HG02870 (cell line): Measurements from ENCODE around the gene VNN1.
A peak's percentile ranks its signal among the peaks of the same experiment; 100 is the strongest.
"Not testable (repeated sequence)": the region's sequence is repeated elsewhere in the genome, so short reads cannot be mapped to it uniquely, and the experiment has no call there.

Experiments used
- ATAC-seq: cut with Tn5 transposase; IDR thresholded peaks from one replicate; pipeline ENCODE4 v1.9.1; 2021; ENCODE audit warnings: mild to moderate bottlenecking, moderate library complexity; ENCODE audit not compliant: unreplicated experiment

The VNN1 gene

GRCh38 chr6:132675002-132675401, 38.9 kb downstream of the VNN1 start:
- ATAC-seq, result no peak

GRCh38 chr6:132673376-132674094, 40.3 kb downstream of the VNN1 start:
- ATAC-seq, result no peak

- ATAC-seq, result no peak
These were observed 42.6 kb downstream of the VNN1 start for GRCh38 chr6:132671295-132671694.

- ATAC-seq, result no peak
These were observed 44.1 kb downstream of the VNN1 start for GRCh38 chr6:132669690-132670291.

GRCh38 chr6:132666118-132666517, 47.7 kb downstream of the VNN1 start:
- no peak for ATAC-seq

GRCh38 chr6:132664309-132665034, 49.4 kb downstream of the VNN1 start:
- no peak for ATAC-seq

- ATAC-seq, result no peak
These were observed 50.2 kb downstream of the VNN1 start for GRCh38 chr6:132663661-132664060.

GRCh38 chr6:132661906-132662305, 51.9 kb downstream of the VNN1 start:
- ATAC-seq, result no peak

- no peak for ATAC-seq
These were observed 54.8 kb downstream of the VNN1 start, which contains the start of gene TAAR1 for GRCh38 chr6:132659082-132659481. Gene TAAR1 (minus strand): TSS chr6:132659182. CDS start chr6:132646003, 13,179 bp downstream.

GRCh38 chr6:132651062-132651461, 62.8 kb downstream of the VNN1 start:
- ATAC-seq, result peak; percentile 68

GRCh38 chr6:132650429-132650828, 63.4 kb downstream of the VNN1 start:
- no peak for ATAC-seq

- ATAC-seq, result no peak
These were observed 65.0 kb downstream of the VNN1 start for GRCh38 chr6:132648828-132649227.

GRCh38 chr6:132648356-132648755, 65.5 kb downstream of the VNN1 start:
- peak; percentile 89 for ATAC-seq

GRCh38 chr6:132643547-132643946, 70.3 kb downstream of the VNN1 start:
- ATAC-seq, result no peak

- ATAC-seq, result not testable (repeated sequence)
These were observed 76.7 kb downstream of the VNN1 start for GRCh38 chr6:132637135-132637534.

GRCh38 chr6:132635906-132636305, 77.9 kb downstream of the VNN1 start:
- ATAC-seq, result not testable (repeated sequence)

- not testable (repeated sequence) for ATAC-seq
These were observed 78.6 kb downstream of the VNN1 start for GRCh38 chr6:132635288-132635687.

GRCh38 chr6:132634796-132635195, 79.1 kb downstream of the VNN1 start:
- ATAC-seq, result no peak

- no peak for ATAC-seq
These were observed 80.5 kb downstream of the VNN1 start for GRCh38 chr6:132633362-132633761.
